HEK293 (cell line): Measurements from ENCODE around the gene DPYSL4.

ENCODE experiments used
- CTCF ChIA-PET: fragments of 350-600 bp; formaldehyde crosslinking; extraction: SDS; loops from one replicate; lab custom pipeline; 2021; ENCODE audit warnings: antibody characterized with exemption; lab: Yijun Ruan, JAX
- POLR2A ChIA-PET: fragments of 300-600 bp; formaldehyde crosslinking; extraction: SDS; loops from one replicate; lab custom pipeline; 2020; ENCODE audit warnings: antibody characterized with exemption, inconsistent platforms; lab: Yijun Ruan, JAX
- H3K27ac ChIP-seq: fragments of 200-500 bp; sonication (Bioruptor generic); 2 replicates; pipeline ENCODE4 v1.5.1; 2014; ENCODE audit warnings: low read depth, low read length, control low read depth, inconsistent platforms; ENCODE audit errors: extremely low read depth
- H3K36me3 ChIP-seq, 2 experiments: fragments of 200-500 bp in 1 of 2; sonication (Bioruptor generic) in 1 of 2; 1 replicate in 1 of 2; 2 replicates in 1 of 2; pipeline ENCODE4 v1.5.1; 2014 to 2017; ENCODE audit warnings: inconsistent platforms in 2 of 2, low read length in 2 of 2; ENCODE audit not compliant: control insufficient read depth in 2 of 2, insufficient read depth in 1 of 2
- H3K4me1 ChIP-seq: fragments of 200-500 bp; sonication (Bioruptor generic); 2 replicates; pipeline ENCODE4 v1.5.1; 2014; ENCODE audit warnings: mild to moderate bottlenecking, low read length, inconsistent platforms; ENCODE audit not compliant: control insufficient read depth, insufficient read depth
- H3K4me3 ChIP-seq: 2 replicates; pipeline ENCODE4 v1.5.1; 2011; ENCODE audit warnings: low read depth, mild to moderate bottlenecking, control low read depth, low read length, moderate library complexity
- H3K9me3 ChIP-seq: fragments of 200-500 bp; sonication (Bioruptor generic); 2 replicates; pipeline ENCODE4 v1.5.1; 2014; ENCODE audit warnings: low read depth, low read length, inconsistent platforms; ENCODE audit not compliant: control insufficient read depth, insufficient read depth
- EGR2 ChIP-seq: fragments of 450-650 bp; formaldehyde crosslinking; IDR thresholded peaks from 2 replicates; pipeline ENCODE4 v1.5.1; 2016; ENCODE audit warnings: low read depth, missing biosample characterization, missing genetic modification characterization
- GLI2 ChIP-seq: fragments of 450-650 bp; formaldehyde crosslinking; IDR thresholded peaks from 2 replicates; pipeline ENCODE4; 2017; ENCODE audit warnings: missing biosample characterization, missing genetic modification characterization, low read depth, borderline replicate concordance
- GLIS1 ChIP-seq: fragments of 450-650 bp; formaldehyde crosslinking; IDR thresholded peaks from 2 replicates; pipeline ENCODE4 v1.5.1; 2016; ENCODE audit warnings: missing biosample characterization, missing genetic modification characterization
- KLF16 ChIP-seq: fragments of 450-650 bp; formaldehyde crosslinking; IDR thresholded peaks from 2 replicates; pipeline ENCODE4 v1.5.1; 2017; ENCODE audit warnings: missing biosample characterization, missing genetic modification characterization
- MEIS1 ChIP-seq: sonication (generic); formaldehyde crosslinking; IDR thresholded peaks from 2 replicates; pipeline ENCODE4 v1.8.1; 2022; ENCODE audit warnings: missing genetic modification reagents, mild to moderate bottlenecking, borderline replicate concordance
- PATZ1 ChIP-seq: fragments of 450-650 bp; formaldehyde crosslinking; IDR thresholded peaks from 2 replicates; pipeline ENCODE4 v1.5.1; 2016; ENCODE audit warnings: missing biosample characterization, missing genetic modification characterization
- PRDM2 ChIP-seq: fragments of 450-650 bp; formaldehyde crosslinking; IDR thresholded peaks from 2 replicates; pipeline ENCODE4 v1.5.1; 2016; ENCODE audit warnings: missing biosample characterization, missing genetic modification characterization, borderline replicate concordance
- PRDM6 ChIP-seq: fragments of 450-650 bp; formaldehyde crosslinking; IDR thresholded peaks from 2 replicates; pipeline ENCODE4 v1.5.1; 2017; ENCODE audit warnings: missing biosample characterization, missing genetic modification characterization
- ZBTB49 ChIP-seq: fragments of 450-650 bp; formaldehyde crosslinking; IDR thresholded peaks from 2 replicates; pipeline ENCODE4 v1.5.1; 2016; ENCODE audit warnings: missing biosample characterization, missing genetic modification characterization, low read depth
- ZFHX2 ChIP-seq: fragments of 450-650 bp; formaldehyde crosslinking; conservative IDR thresholded peaks from 2 replicates; pipeline ENCODE4 v1.5.1; 2016; ENCODE audit warnings: missing biosample characterization, missing genetic modification characterization
- ZNF157 ChIP-seq: fragments of 450-650 bp; formaldehyde crosslinking; IDR thresholded peaks from 2 replicates; pipeline ENCODE4 v1.5.1; 2016; ENCODE audit warnings: missing biosample characterization, missing genetic modification characterization
- ZNF16 ChIP-seq: fragments of 450-650 bp; formaldehyde crosslinking; IDR thresholded peaks from 2 replicates; pipeline ENCODE4 v1.5.1; 2016; ENCODE audit warnings: low read depth, missing biosample characterization, missing genetic modification characterization
- ZNF391 ChIP-seq: fragments of 450-650 bp; formaldehyde crosslinking; IDR thresholded peaks from 2 replicates; pipeline ENCODE4 v1.5.1; 2016; ENCODE audit warnings: low read depth, missing biosample characterization, missing genetic modification characterization, borderline replicate concordance
- ZNF404 ChIP-seq: fragments of 450-650 bp; formaldehyde crosslinking; IDR thresholded peaks from 2 replicates; pipeline ENCODE4 v1.5.1; 2017; ENCODE audit warnings: missing biosample characterization, missing genetic modification characterization
- ZNF571 ChIP-seq: fragments of 450-650 bp; formaldehyde crosslinking; IDR thresholded peaks from 2 replicates; pipeline ENCODE4 v1.5.0; 2017; ENCODE audit warnings: missing biosample characterization, missing genetic modification characterization
- ZNF76 ChIP-seq: fragments of 450-650 bp; formaldehyde crosslinking; IDR thresholded peaks from 2 replicates; pipeline ENCODE4; 2016; ENCODE audit warnings: low read depth, missing biosample characterization, missing genetic modification characterization, borderline replicate concordance
- ZNF830 ChIP-seq: fragments of 450-650 bp; IDR thresholded peaks from 2 replicates; pipeline ENCODE4 v1.5.0; 2018; ENCODE audit warnings: missing biosample characterization, missing genetic modification characterization, low read depth, mild to moderate bottlenecking, moderate library complexity
- ZSCAN16 ChIP-seq: fragments of 450-650 bp; formaldehyde crosslinking; IDR thresholded peaks from 2 replicates; pipeline ENCODE4 v1.5.1; 2016; ENCODE audit warnings: missing biosample characterization, missing genetic modification characterization
- ZSCAN4 ChIP-seq: fragments of 450-650 bp; formaldehyde crosslinking; IDR thresholded peaks from 2 replicates; pipeline ENCODE4 v1.5.1; 2017; ENCODE audit warnings: missing biosample characterization, missing genetic modification characterization

DPYSL4 gene

GRCh38 chr10:132189016-132189415 lies 2.3 kb downstream of the DPYSL4 start (continued):
- TF ChIP-seq PRDM6 (tag by site-specific recombination) (no peak), ZSCAN4 (no peak), ZNF391 (tag by site-specific recombination) (no peak), GLI2 (no peak), KLF16 (tag by site-specific recombination) (no peak), PRDM2 (tag by site-specific recombination) (no peak), ZNF830 (tag by site-specific recombination) (no peak), ZNF76 (tag by site-specific recombination) (no peak), ZNF16 (tag by site-specific recombination) (no peak), ZNF571 (tag by site-specific recombination) (no peak), PATZ1 (tag by site-specific recombination) (no peak)

GRCh38 chr10:132189810-132190422 lies 3.2 kb downstream of the DPYSL4 start:
- ChIA-PET CTCF (interaction anchor here (1.2 kb wide), 1 partner anchor 125 kb away, joined by 3 read pairs; no protein-coding TSS in a partner anchor), POLR2A (no interaction called here)
- Histone ChIP-seq H3K4me1 (no peaks in the 10 kb centered on the region; the same call in 1 of the 2 replicates), H3K4me3 (no peak overlapping the region), H3K27ac (no peak overlapping the region), H3K9me3 (no peaks in the 10 kb centered on the region), H3K36me3 (no peaks in the 10 kb centered on the region)
- no peak for TF ChIP-seq GLI2
- TF ChIP-seq ZNF404 (tag by site-specific recombination), result no peak
- no peak for TF ChIP-seq ZNF157 (tag by site-specific recombination)
- no peak for TF ChIP-seq ZBTB49 (tag by site-specific recombination)
- no peak for TF ChIP-seq ZSCAN16 (tag by site-specific recombination)
- TF ChIP-seq GLIS1 (tag by site-specific recombination), result peak; percentile 52
- TF ChIP-seq EGR2 (tag by site-specific recombination), result peak; percentile 72
- TF ChIP-seq MEIS1 (CRISPR knock-in tag), result no peak
- peak; percentile 54 for TF ChIP-seq ZFHX2 (tag by site-specific recombination)
